GM21360 (cell line): Measurements from ENCODE around the gene LY86.

Experiments used
- ATAC-seq: cut with Tn5 transposase; IDR thresholded peaks from one replicate; pipeline ENCODE4 v1.9.1; 2021; ENCODE audit warnings: mild to moderate bottlenecking, moderate library complexity; ENCODE audit not compliant: unreplicated experiment

LY86 gene

GRCh38 chr6:6620766-6621425 is 32.4 kb downstream of the LY86 start:
- no peak for ATAC-seq

GRCh38 chr6:6622501-6622900 is 34.0 kb downstream of the LY86 start:
- ATAC-seq: no peak

GRCh38 chr6:6623553-6623952 is 35.0 kb downstream of the LY86 start:
- no peak for ATAC-seq

GRCh38 chr6:6624269-6624990 is 35.9 kb downstream of the LY86 start:
- ATAC-seq: no peak

GRCh38 chr6:6626187-6626586 is 37.7 kb downstream of the LY86 start:
- no peak for ATAC-seq

GRCh38 chr6:6629402-6629801 is 40.9 kb downstream of the LY86 start:
- ATAC-seq: no peak

GRCh38 chr6:6631053-6631452 is 42.5 kb downstream of the LY86 start:
- ATAC-seq: no peak

GRCh38 chr6:6631534-6632276 is 43.2 kb downstream of the LY86 start:
- ATAC-seq: no peak

GRCh38 chr6:6633898-6634734 is 45.6 kb downstream of the LY86 start:
- ATAC-seq: no peak

GRCh38 chr6:6634735-6635075 is 46.2 kb downstream of the LY86 start:
- ATAC-seq: no peak

GRCh38 chr6:6635291-6635690 is 46.8 kb downstream of the LY86 start:
- ATAC-seq: no peak

- no peak for ATAC-seq
These were observed 47.3 kb downstream of the LY86 start for GRCh38 chr6:6635869-6636268.

- ATAC-seq: no peak
These were observed 51.1 kb downstream of the LY86 start for GRCh38 chr6:6639572-6639971.

- no peak for ATAC-seq
These were observed 52.4 kb downstream of the LY86 start for GRCh38 chr6:6640926-6641325.

- no peak for ATAC-seq
These were observed 54.9 kb downstream of the LY86 start for GRCh38 chr6:6643398-6643797.

GRCh38 chr6:6645261-6645917 is 56.9 kb downstream of the LY86 start:
- ATAC-seq: no peak

- ATAC-seq: no peak
These were observed 57.9 kb downstream of the LY86 start for GRCh38 chr6:6646384-6646783.

- no peak for ATAC-seq
These were observed 58.3 kb downstream of the LY86 start for GRCh38 chr6:6646859-6647258.

GRCh38 chr6:6648692-6649343 is 60.3 kb downstream of the LY86 start:
- ATAC-seq: no peak

- no peak for ATAC-seq
These were observed 61.4 kb downstream of the LY86 start for GRCh38 chr6:6649824-6650349.
